HepG2 (cell line): ENCODE measurements around the gene NSD1. TPM values are rescaled to one million over a fixed set of nuclear protein-coding genes. Genes with fewer than 3 reads are reported as not detected.

Source experiments
- CERS6 ChIP-seq: sonication (generic); formaldehyde crosslinking; IDR thresholded peaks from 2 replicates; pipeline ENCODE4 v1.5.0; 2020; ENCODE audit warnings: missing genetic modification reagents
- EP300 ChIP-seq, 3 experiments: sonication (generic) in 1 of 3; formaldehyde crosslinking in 1 of 3; IDR thresholded peaks; 2 replicates each; pipeline versions ENCODE4 v1.5.1 to v1.6.1; 2011 to 2020; ENCODE audit warnings: low read depth in 2 of 3, low read length in 2 of 3, borderline replicate concordance in 1 of 3, improper control_type of control experiment in 1 of 3, mild to moderate bottlenecking in 1 of 3, missing genetic modification reagents in 1 of 3, moderate library complexity in 1 of 3
- HOXA5 ChIP-seq: sonication (generic); formaldehyde crosslinking; IDR thresholded peaks from 2 replicates; pipeline ENCODE4 v1.4.0; 2020; ENCODE audit warnings: missing genetic modification reagents
- JUNB ChIP-seq: sonication (generic); formaldehyde crosslinking; IDR thresholded peaks from 2 replicates; pipeline ENCODE4 v1.8.0; 2022; ENCODE audit warnings: missing genetic modification reagents, mild to moderate bottlenecking, borderline replicate concordance
- KDM2A ChIP-seq: sonication (generic); formaldehyde crosslinking; IDR thresholded peaks from 2 replicates; pipeline ENCODE4 v1.4.0; 2020; ENCODE audit warnings: low read depth, missing genetic modification reagents, borderline replicate concordance
- MXI1 ChIP-seq: IDR thresholded peaks from 3 replicates; pipeline ENCODE4 v1.6.1; 2012; ENCODE audit warnings: low read depth, low read length, inconsistent platforms, borderline replicate concordance
- NR1H2 ChIP-seq: sonication (generic); formaldehyde crosslinking; IDR thresholded peaks from 2 replicates; pipeline ENCODE4 v1.8.1; 2022; ENCODE audit warnings: low read depth, missing genetic modification reagents, borderline replicate concordance
- RXRB ChIP-seq: IDR thresholded peaks from 2 replicates; pipeline ENCODE4 v1.6.1; 2016; ENCODE audit warnings: borderline replicate concordance, missing genetic modification reagents, missing compliant biosample characterization
- SIX4 ChIP-seq: sonication (generic); formaldehyde crosslinking; IDR thresholded peaks from 2 replicates; pipeline ENCODE4 v1.4.0; 2020; ENCODE audit warnings: missing genetic modification reagents
- TRAFD1 ChIP-seq: sonication (generic); formaldehyde crosslinking; IDR thresholded peaks from 2 replicates; pipeline ENCODE4 v1.5.1; 2020; ENCODE audit warnings: missing genetic modification reagents, mild to moderate bottlenecking, borderline replicate concordance
- ZBTB25 ChIP-seq: IDR thresholded peaks from 2 replicates; pipeline ENCODE4 v1.6.1; 2018; ENCODE audit warnings: missing genetic modification reagents
- ZNF331 ChIP-seq: sonication (generic); formaldehyde crosslinking; IDR thresholded peaks from 2 replicates; pipeline ENCODE4 v1.4.0; 2020; ENCODE audit warnings: missing genetic modification reagents
- ZNF501 ChIP-seq: sonication (generic); formaldehyde crosslinking; IDR thresholded peaks from 2 replicates; pipeline ENCODE4 v1.5.1; 2020; ENCODE audit warnings: mild to moderate bottlenecking, moderate library complexity, missing genetic modification reagents
- ZNF580 ChIP-seq: IDR thresholded peaks from 2 replicates; pipeline ENCODE4 v1.6.1; 2016; ENCODE audit warnings: low read depth, borderline replicate concordance
- ZNF644 ChIP-seq: IDR thresholded peaks from 2 replicates; pipeline ENCODE4 v1.6.1; 2016; ENCODE audit warnings: low read depth
- polyA plus RNA-seq, 8 experiments: library from polyadenylated mRNA; depleted of rRNA in 3 of 8; stranded (reverse) in 7 of 8; unstranded in 1 of 8; fragments of >200 nt; fragmentation: Illumina TruSeq in 4 of 8; extraction: Trizol in 4 of 8; gene quantifications; 2 replicates each; pipeline versions ENCODE4 v1.2.1 to v1.2.3, GENCODE V29; 2011 to 2016; ENCODE audit warnings: low read depth in 4 of 8, missing spikeins in 1 of 8, mixed read lengths in 1 of 8; ENCODE audit not compliant: insufficient read depth in 1 of 8
- total RNA-seq, 5 experiments: library from RNA; depleted of rRNA; stranded (reverse); fragments of >200 nt; fragmentation: Illumina TruSeq; extraction: Trizol; gene quantifications; 2 replicates each; pipeline ENCODE4 v1.2.3, GENCODE V29; 2016; ENCODE audit warnings: low read depth in 1 of 5
- TF ChIP-seq, protein P1 (sequence below): sonication (generic); formaldehyde crosslinking; IDR thresholded peaks from 2 replicates; pipeline ENCODE4 v1.5.1; 2020; ENCODE audit warnings: mild to moderate bottlenecking, moderate library complexity, missing genetic modification reagents
- TF ChIP-seq, protein P2 (sequence below): sonication (generic); formaldehyde crosslinking; IDR thresholded peaks from 2 replicates; pipeline ENCODE4 v1.5.0; 2020; ENCODE audit warnings: mild to moderate bottlenecking, missing genetic modification reagents, moderate library complexity
- TF ChIP-seq, protein P3 (sequence below): sonication (generic); formaldehyde crosslinking; IDR thresholded peaks from 2 replicates; pipeline ENCODE4 v1.4.0; 2020; ENCODE audit warnings: missing genetic modification reagents

NSD1 gene
- total and polyA plus RNA-seq, 2 of the 13 experiments (the other 11 are each of a cell fraction or from before 2014, with no cell fraction given), result 0.01 to 0.09 TPM

DNA sequence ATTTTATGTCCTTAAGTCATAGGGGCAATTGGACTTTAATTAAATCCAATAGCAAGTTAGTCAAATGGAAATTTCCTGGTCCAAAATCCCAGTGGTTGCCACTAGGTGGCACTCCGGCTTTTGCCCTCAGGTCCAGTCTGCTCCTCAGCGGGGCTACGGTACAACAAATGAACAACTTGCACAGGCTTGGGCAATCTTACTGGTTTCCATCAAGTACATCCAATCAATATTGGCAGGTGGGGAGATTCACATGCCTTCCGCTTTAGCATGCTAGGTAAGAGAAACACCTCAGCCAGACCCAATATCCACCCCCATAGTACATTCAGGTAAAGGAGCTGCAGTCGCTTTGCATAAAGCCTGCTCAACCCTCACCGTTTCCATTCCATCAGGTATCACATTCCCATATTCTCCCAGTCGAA is 184.4 kb downstream of the NSD1 start (continued):
- TF ChIP-seq CERS6 (no peak), ZNF331 (peak; percentile 77; the same call in 1 of the 2 replicates), SIX4 (CRISPR knock-in tag) (no peak), KDM2A (CRISPR knock-in tag) (peak; percentile 66; the same call in 1 of the 2 replicates), ZNF501 (0 out of 2 replicates have a peak, but pooled peaks have one; percentile 14), JUNB (CRISPR knock-in tag) (no peak), ZBTB25 (CRISPR knock-in tag) (no peak), NR1H2 (CRISPR knock-in tag) (no peak), EP300 (IDR thresholded peaks at IDR 0.05; ENCODE audit: low read depth in 2 of 2, low read length in 2 of 2) (peak in 1 of 2 experiments; percentile 25; a peak in 1 of 4 replicates), EP300 (CRISPR knock-in tag; IDR thresholded peaks at IDR 0.05; ENCODE audit: borderline replicate concordance) (no peak), TRAFD1 (no peak), MXI1 (0 out of 3 replicates have a peak, but pooled peaks have one; percentile 29), RXRB (CRISPR knock-in tag) (peak; percentile 21; the same call in 1 of the 2 replicates), ZNF580 (CRISPR knock-in tag) (no peak), ZNF644 (CRISPR knock-in tag) (peak; percentile 59; the same call in 1 of the 2 replicates), HOXA5 (CRISPR knock-in tag) (0 out of 2 replicates have a peak, but pooled peaks have one; percentile 51)
- TF ChIP-seq, protein P1, sequence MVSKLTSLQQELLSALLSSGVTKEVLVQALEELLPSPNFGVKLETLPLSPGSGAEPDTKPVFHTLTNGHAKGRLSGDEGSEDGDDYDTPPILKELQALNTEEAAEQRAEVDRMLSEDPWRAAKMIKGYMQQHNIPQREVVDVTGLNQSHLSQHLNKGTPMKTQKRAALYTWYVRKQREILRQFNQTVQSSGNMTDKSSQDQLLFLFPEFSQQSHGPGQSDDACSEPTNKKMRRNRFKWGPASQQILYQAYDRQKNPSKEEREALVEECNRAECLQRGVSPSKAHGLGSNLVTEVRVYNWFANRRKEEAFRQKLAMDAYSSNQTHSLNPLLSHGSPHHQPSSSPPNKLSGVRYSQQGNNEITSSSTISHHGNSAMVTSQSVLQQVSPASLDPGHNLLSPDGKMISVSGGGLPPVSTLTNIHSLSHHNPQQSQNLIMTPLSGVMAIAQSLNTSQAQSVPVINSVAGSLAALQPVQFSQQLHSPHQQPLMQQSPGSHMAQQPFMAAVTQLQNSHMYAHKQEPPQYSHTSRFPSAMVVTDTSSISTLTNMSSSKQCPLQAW (CRISPR knock-in tag), result peak; percentile 68
- TF ChIP-seq, protein P2, sequence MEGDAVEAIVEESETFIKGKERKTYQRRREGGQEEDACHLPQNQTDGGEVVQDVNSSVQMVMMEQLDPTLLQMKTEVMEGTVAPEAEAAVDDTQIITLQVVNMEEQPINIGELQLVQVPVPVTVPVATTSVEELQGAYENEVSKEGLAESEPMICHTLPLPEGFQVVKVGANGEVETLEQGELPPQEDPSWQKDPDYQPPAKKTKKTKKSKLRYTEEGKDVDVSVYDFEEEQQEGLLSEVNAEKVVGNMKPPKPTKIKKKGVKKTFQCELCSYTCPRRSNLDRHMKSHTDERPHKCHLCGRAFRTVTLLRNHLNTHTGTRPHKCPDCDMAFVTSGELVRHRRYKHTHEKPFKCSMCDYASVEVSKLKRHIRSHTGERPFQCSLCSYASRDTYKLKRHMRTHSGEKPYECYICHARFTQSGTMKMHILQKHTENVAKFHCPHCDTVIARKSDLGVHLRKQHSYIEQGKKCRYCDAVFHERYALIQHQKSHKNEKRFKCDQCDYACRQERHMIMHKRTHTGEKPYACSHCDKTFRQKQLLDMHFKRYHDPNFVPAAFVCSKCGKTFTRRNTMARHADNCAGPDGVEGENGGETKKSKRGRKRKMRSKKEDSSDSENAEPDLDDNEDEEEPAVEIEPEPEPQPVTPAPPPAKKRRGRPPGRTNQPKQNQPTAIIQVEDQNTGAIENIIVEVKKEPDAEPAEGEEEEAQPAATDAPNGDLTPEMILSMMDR, result peak; percentile 92
- TF ChIP-seq, protein P3, sequence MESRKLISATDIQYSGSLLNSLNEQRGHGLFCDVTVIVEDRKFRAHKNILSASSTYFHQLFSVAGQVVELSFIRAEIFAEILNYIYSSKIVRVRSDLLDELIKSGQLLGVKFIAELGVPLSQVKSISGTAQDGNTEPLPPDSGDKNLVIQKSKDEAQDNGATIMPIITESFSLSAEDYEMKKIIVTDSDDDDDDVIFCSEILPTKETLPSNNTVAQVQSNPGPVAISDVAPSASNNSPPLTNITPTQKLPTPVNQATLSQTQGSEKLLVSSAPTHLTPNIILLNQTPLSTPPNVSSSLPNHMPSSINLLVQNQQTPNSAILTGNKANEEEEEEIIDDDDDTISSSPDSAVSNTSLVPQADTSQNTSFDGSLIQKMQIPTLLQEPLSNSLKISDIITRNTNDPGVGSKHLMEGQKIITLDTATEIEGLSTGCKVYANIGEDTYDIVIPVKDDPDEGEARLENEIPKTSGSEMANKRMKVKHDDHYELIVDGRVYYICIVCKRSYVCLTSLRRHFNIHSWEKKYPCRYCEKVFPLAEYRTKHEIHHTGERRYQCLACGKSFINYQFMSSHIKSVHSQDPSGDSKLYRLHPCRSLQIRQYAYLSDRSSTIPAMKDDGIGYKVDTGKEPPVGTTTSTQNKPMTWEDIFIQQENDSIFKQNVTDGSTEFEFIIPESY, result peak; percentile 42; the same call in 1 of the 2 replicates
